Activated CD4-positive, alpha-beta T cell treated with anti-CD3 and anti-CD28 coated beads for 4 hours (primary cell): ENCODE measurements around the gene LRG1.

ENCODE experiments used
- DNase-seq, 2 donors: peaks; one replicate each; pipeline ENCODE4 v3.0.0-alpha.2; 2020

Gene LRG1

DNA sequence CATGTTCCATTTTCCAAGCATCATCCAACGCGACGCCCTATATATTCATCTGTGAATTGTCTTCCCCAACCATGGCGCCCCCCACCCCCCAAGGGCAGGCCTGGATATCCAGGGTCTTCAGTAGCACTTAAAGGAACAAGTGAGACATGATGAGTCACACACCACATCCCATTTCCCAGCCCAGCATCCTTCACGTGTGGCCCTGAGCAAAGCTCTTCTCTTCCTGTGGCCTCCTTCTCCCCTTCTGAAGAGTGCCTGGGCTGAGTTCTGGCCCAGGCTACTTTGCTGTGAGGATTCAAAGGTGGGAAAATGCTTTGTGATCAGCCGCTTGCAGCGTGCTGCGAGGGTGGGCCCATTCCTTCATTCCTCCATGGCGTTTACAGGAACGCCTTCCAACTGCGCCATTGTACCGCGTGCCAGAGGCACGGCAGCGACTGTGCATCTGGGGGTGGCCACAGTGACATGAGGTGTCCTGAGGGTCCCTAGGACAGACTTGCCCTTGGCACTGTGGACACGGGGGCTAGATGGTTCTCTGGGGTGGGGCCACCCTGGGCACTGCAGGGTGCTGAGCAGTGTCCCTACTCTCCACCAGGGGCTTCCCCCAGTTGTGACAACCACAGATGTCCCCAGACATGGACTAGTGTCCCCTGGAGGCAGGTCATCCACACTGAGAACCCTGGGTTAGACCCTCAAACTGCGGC is 33.2 kb downstream of the LRG1 start:
- no peak for DNase-seq

DNA sequence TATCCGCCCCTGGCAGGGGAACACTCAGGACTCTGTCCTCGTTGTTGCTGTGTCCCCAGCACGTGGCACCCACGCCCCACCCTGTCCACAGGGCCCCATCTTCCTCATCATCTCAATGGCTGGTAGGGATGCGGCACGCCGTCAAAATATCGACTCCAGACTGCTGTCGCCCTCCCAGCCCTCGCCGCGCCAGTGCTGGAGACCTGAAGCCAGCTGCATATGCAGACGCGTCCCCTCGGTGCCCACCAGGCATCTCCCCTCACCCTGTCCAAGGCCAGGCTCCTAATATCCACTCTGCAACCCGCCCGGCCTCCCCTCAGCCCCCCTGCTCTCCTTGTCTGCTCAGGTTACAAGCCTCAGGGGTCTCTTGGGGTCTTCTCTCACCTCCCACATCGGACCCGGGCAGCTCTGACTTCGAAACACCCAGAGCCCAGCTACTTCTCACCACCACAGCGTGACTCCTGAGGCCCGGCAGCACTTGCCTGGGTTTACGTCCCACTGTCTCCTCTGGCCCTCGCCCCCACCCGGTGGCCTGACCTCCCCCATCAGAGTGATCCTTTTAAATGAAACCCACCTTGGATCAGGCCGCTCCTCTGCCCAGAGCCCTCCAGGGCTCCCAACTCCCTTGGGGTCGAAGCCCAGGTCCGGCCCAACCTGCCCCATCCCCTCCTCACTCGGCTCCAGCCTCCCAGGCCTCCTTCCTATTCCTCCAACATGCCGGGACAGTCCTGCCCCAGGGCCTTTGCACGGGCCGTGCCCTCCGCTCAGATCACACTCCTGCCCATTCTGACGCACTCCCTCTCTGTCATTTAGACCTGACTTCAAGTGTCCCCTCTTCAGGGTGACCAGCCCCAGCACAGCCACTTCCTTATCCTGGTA is 34.0 kb downstream of the LRG1 start:
- DNase-seq: no peak

GRCh38 chr19:4504891-4505569 is 34.8 kb downstream of the LRG1 start:
- DNase-seq: no peak

DNA sequence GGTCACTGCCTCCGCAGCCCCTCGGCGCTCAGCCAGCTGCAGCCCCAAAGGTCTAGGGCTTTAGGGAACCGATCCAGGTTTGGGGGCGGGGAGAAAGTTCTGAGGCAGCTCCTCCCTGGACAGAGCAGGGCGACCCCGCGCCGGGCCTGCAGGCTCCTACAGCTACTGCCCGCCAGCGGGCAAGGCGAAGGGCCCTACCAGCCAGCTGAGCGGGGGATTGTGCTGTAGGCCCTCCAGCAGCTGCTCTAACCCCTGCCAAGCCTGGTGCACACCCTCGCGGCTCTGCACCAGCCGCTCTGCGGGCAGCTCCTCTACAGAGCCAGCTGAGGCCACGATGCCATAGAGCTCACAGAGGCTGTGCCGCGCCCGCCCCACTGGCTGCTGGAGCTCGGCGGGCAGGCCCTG is 35.5 kb downstream of the LRG1 start:
- no peak for DNase-seq

- no peak for DNase-seq
These were observed 36.0 kb downstream of the LRG1 start for GRCh38 chr19:4503825-4504170.

DNA sequence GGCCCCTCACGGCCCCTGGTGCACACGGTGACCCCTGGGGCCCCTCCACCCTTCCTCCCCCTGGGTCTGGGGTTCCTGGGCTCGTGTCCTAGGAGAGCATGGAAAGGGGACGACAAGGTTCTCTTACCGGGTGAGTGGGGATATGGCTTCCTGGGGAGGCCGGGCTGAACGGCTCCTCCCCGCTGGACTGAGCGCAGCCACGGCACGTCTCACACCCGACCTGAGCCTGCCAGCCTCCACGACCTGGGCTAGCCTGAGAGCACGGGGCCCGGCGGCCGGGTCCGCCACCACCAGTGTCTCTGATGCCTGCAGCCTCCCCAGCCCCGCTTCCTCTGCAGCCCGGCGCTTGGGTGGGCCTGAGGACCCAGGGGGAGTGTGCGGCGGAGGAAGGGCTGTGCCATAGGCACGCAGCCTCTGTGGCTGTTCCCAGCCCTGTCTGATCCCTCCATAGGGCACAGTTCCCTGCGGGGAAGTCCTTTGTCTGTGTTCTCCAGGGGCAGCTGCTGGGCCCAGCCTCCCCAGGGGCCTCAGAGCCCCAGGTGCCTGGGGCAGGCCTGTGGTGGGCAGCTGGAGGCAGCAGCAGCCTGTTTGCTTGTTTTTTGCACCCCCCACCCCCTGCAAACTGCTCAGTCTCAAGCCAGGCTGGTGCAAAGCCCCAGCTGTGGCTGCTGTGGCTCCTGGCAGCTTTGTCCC is 36.6 kb downstream of the LRG1 start:
- DNase-seq: no peak

DNA sequence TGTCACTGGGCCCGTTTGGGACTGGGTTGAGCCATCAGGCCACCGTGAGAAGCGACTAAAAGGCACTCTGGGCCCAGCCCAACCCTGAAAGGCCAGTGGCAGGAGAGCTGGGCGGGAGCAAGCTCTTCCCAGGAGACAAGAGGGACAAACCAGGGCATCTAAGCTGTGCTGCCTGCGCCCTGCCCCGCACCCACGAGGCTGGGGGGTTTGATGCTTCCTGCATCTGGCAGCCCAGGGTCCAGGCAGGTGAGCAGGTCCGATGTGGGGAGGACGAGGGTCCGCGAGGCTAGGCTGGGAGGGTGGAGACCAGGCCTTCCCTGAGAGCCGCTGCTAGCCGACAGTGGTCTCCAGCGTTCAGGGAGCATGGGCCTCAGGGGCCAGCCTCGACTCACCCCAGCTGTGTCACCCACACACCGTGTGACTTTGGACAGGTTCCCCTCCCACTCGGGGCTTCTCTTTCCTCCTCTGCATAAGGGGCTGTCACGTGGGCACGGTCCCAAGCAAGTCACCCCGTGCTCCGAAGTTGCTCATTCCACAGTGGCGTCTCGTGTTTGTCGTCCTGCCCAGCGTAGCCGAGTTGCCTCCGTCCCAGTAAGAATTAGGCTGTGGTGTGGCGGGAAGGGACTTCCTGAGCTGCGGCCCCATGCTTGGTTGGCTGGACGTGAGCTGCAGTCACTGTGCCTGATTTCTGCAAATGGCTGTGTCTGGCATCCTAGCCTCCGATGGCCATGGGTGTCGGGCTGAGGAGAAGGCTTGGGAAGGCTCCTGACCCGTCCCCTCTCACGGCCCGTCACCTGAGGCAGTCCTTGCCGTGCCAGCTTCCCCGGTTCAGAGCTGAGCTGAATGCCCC is 37.3 kb downstream of the LRG1 start:
- no peak for DNase-seq

DNA sequence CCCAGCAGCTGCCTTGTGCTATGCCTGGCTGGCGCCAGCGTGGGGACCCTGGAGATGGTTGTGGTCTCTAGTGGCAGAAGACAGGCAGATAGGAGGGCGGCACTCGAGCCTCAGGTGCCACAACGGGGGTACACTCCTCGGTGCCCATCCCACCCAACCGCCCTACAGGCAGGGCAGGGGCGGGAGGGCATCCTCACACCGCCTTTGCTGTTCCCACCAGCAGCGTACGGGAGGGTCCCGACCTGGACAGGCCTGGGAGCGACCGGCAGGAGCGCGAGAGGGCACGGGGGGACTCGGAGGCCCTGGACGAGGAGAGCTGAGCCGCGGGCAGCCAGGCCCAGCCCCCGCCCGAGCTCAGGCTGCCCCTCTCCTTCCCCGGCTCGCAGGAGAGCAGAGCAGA is 38.1 kb downstream of the LRG1 start:
- no peak for DNase-seq

GRCh38 chr19:4500841-4501591 is 38.8 kb downstream of the LRG1 start:
- DNase-seq: no peak

- DNase-seq: no peak
These were observed 40.0 kb downstream of the LRG1 start for GRCh38 chr19:4499855-4500254.

- DNase-seq: no peak
These were observed 40.5 kb downstream of the LRG1 start for GRCh38 chr19:4499318-4499717.

GRCh38 chr19:4498694-4499093 is 41.1 kb downstream of the LRG1 start:
- no peak for DNase-seq

GRCh38 chr19:4497770-4498389 is 42.0 kb downstream of the LRG1 start:
- no peak for DNase-seq

GRCh38 chr19:4496304-4496703 is 43.5 kb downstream of the LRG1 start:
- no peak for DNase-seq

- DNase-seq: no peak
These were observed 44.4 kb downstream of the LRG1 start for GRCh38 chr19:4495471-4495870.

DNA sequence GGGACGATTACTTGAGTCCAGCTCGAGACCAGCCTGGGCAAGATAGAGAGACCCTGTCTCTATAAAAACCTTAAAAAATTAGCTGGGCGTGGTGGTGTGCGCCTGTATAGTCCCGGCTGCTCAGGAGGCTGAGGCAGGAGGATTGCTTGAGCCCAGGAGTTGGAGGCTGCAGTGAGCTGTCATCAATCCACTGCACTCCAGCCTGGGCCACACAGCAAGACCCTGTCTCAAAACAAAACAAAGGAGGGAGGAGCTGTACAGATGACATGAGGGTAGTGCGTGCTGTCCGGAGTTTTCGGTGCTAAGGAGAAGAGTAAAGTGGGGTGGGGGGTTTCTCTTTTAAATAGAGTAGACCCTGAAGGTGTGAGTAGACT is 45.2 kb downstream of the LRG1 start:
- DNase-seq: no peak

GRCh38 chr19:4493929-4494690 is 45.7 kb downstream of the LRG1 start:
- no peak for DNase-seq

GRCh38 chr19:4493104-4493928 is 46.5 kb downstream of the LRG1 start:
- DNase-seq: no peak

- DNase-seq: no peak
These were observed 47.3 kb downstream of the LRG1 start for GRCh38 chr19:4492337-4493103.
